ENCODE measurements around the gene NLN. TPM values are rescaled to one million over a fixed set of nuclear protein-coding genes. Genes with fewer than 3 reads are reported as not detected.

The NLN gene
- total RNA-seq, 4 donors from 2014 or later: 6.5 to 11.5 (median 9.8) TPM

DNA sequence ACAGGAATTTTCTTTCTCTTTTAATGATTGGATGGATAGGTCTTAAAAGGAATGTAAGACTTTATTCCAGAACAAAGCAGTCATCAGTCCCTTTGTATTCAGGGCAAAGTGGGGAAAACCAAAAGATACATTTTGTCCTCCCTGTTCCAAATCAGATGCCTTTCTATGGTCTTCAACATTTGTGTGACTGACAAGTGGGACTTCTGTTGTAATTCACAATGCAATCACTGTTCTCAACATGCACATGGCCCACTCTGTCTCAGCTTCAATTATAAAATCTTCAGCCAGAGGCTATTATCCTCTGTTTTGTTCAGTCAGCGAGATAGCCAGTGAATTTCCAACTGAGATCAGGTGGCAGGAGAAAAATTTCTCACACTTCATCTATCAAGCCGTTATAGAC is 108.9 kb downstream of the NLN start:
- TF ChIP-seq POLR2A (IDR thresholded peaks at IDR 0.05): no peak
- TF ChIP-seq, protein P1, sequence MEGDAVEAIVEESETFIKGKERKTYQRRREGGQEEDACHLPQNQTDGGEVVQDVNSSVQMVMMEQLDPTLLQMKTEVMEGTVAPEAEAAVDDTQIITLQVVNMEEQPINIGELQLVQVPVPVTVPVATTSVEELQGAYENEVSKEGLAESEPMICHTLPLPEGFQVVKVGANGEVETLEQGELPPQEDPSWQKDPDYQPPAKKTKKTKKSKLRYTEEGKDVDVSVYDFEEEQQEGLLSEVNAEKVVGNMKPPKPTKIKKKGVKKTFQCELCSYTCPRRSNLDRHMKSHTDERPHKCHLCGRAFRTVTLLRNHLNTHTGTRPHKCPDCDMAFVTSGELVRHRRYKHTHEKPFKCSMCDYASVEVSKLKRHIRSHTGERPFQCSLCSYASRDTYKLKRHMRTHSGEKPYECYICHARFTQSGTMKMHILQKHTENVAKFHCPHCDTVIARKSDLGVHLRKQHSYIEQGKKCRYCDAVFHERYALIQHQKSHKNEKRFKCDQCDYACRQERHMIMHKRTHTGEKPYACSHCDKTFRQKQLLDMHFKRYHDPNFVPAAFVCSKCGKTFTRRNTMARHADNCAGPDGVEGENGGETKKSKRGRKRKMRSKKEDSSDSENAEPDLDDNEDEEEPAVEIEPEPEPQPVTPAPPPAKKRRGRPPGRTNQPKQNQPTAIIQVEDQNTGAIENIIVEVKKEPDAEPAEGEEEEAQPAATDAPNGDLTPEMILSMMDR (IDR thresholded peaks at IDR 0.05): no peak
- TF ChIP-seq POLR2AphosphoS5 (IDR thresholded peaks at IDR 0.05): no peak
- TF ChIP-seq EP300 (IDR thresholded peaks at IDR 0.05): no peak

DNA sequence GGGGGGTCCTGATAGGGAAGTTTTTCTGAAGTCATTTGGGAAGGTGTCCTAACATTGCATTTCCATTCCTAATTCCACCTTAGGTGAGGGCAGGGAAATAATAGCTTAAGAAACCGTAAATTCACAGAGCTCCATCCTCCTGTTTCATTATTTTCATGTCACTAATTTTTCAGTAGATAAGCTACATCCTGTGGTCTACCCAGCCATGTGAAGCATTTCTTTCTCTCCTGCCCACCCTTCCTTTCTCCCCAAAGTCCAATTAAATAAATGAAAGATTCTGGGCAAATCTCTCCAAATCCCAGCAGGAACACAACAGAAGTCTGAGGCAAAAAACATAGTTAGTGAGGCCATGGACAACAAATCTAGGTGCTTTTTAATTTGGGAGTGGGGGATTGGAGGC is 109.3 kb downstream of the NLN start:
- Histone ChIP-seq H3K36me3 (no peaks in the 10 kb centered on the region), H3K27me3 (no peaks in the 10 kb centered on the region), H3K9me3 (no peaks in the 10 kb centered on the region), H3K4me1 (peaks cover 0 to 8% (median 0%) of the 10 kb centered on the region in 3 donors), H3K4me3 (no peak overlapping the region), H3K27ac (no peak overlapping the region)
- no peak for ATAC-seq
- TF ChIP-seq EP300 (IDR thresholded peaks at IDR 0.05) (no peak), POLR2AphosphoS5 (IDR thresholded peaks at IDR 0.05) (no peak), POLR2A (IDR thresholded peaks at IDR 0.05) (no peak)
- TF ChIP-seq, protein P1 (IDR thresholded peaks at IDR 0.05): no peak
- 22 to 83% methylated on average over 1 of the region's 1 CpG for WGBS, 2 donors (ENCODE audit: low coverage in 1 of 2)

More for the DNA sequence above, 108.9 kb downstream of the NLN start:
- H3K36me3 ChIP-seq: no peaks in the 10 kb centered on the region
- H3K27me3 ChIP-seq: no peaks in the 10 kb centered on the region
- ATAC-seq: no peak
- no peak overlapping the region for H3K4me3 ChIP-seq
- H3K4me1 ChIP-seq: peaks cover 0 to 8% (median 0%) of the 10 kb centered on the region in 3 donors
- 73 to 82% methylated on average over 1 to 2 of the region's 2 CpGs for WGBS, 2 donors (ENCODE audit: low coverage in 1 of 2)
- no peak overlapping the region for H3K27ac ChIP-seq
- H3K9me3 ChIP-seq: no peaks in the 10 kb centered on the region

DNA sequence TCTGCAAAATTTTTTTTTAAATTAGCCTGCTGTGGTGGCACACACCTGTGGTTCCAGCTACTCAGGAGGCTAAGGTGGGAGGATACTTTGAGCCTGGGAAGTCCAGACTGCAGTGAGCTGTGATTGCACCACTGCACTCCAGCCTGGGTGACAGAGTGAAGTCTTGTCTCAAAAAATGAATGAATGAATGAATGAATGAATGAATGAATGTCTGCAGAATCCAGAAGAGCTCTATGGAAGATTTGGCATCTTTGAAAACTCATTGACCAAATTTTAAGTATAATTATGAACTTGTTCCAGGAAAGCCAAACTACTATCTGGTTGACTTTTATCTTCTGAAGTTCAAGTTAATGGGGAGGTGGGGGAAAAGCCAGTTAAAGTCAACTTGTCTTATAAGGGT is 110.1 kb downstream of the NLN start:
- ATAC-seq: no peak
- Histone ChIP-seq H3K9me3 (no peaks in the 10 kb centered on the region), H3K27ac (no peak overlapping the region)

DNA sequence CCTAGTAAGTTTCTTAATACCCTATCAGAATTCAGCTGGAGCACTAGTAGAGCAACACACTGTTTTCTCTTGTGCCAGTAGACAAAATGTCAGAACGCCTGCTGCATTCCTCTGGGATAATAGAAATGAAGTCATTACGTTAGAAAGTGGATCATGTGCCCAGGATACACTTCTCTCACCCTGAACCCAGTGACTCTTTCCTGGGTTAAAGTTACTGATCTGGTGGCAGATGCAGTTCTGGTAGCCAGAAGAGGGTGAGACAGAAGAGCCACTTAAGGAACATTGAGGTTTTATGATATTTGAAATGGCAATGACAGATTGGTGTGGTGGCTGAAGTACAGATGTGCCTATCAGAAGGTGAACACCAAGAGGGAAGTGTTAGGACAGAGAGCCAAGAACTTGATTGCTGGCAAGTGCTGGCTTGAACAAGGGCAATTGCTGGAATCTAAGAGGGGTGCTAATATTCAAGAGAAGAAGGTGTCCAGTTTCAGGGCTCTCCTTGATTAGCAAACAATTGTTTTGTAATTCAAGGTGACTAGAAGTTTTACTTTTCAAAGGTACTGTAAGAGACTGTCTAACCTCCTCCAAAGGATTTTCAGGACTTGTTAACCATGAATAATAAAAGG is 110.7 kb downstream of the NLN start:
- H3K27me3 ChIP-seq: no peaks in the 10 kb centered on the region
- H3K9me3 ChIP-seq: no peaks in the 10 kb centered on the region
- no peak for TF ChIP-seq POLR2A (IDR thresholded peaks at IDR 0.05)
- no peak for TF ChIP-seq EP300 (IDR thresholded peaks at IDR 0.05)
- TF ChIP-seq POLR2AphosphoS5 (IDR thresholded peaks at IDR 0.05): no peak
- TF ChIP-seq, protein P1 (IDR thresholded peaks at IDR 0.05): no peak
- H3K4me1 ChIP-seq: peaks cover 0 to 5% (median 0%) of the 10 kb centered on the region in 3 donors
- no peaks in the 10 kb centered on the region for H3K36me3 ChIP-seq
- H3K4me3 ChIP-seq: no peak overlapping the region
- ATAC-seq: no peak
- H3K27ac ChIP-seq: no peak overlapping the region
- WGBS, 2 donors (ENCODE audit: low coverage in 1 of 2): 46 to 70% methylated on average over 2 of the region's 2 CpGs

More for the DNA sequence above, 110.1 kb downstream of the NLN start:
- Histone ChIP-seq H3K4me3 (no peak overlapping the region), H3K36me3 (no peaks in the 10 kb centered on the region), H3K4me1 (peaks cover 0 to 8% (median 0%) of the 10 kb centered on the region in 3 donors), H3K27me3 (no peaks in the 10 kb centered on the region)
- no peak for TF ChIP-seq POLR2AphosphoS5 (IDR thresholded peaks at IDR 0.05)

DNA sequence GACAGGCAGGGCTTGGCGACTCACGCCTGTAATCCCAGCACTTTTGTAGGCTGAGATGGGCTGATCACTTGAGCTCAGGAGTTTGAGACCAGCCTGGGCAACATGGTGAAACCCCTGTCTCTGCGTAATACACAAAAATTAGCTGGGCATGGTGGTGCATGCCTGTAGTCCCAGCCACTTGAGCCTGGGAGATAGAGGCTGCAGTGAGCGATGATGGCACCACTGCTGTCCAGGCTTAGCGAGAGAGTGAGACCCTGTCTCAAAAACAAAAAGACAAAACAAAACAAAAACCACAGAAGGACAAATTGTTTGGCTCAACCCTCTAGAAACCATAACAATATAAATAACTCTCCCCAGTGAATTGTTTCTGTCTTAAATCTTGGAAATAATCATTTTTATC is 111.8 kb downstream of the NLN start:
- Histone ChIP-seq H3K9me3 (no peaks in the 10 kb centered on the region), H3K36me3 (no peaks in the 10 kb centered on the region), H3K4me1 (no peaks in the 10 kb centered on the region), H3K4me3 (no peak overlapping the region), H3K27ac (no peak overlapping the region), H3K27me3 (no peaks in the 10 kb centered on the region)
- TF ChIP-seq POLR2AphosphoS5 (IDR thresholded peaks at IDR 0.05) (no peak), EP300 (IDR thresholded peaks at IDR 0.05) (no peak), POLR2A (IDR thresholded peaks at IDR 0.05) (no peak)
- TF ChIP-seq, protein P1 (IDR thresholded peaks at IDR 0.05): no peak
- 63 to 78% methylated on average over 3 to 4 of the region's 5 CpGs for WGBS, 2 donors (ENCODE audit: low coverage in 1 of 2)
- no peak for ATAC-seq
